Activated T-cell treated with anti-CD3 and anti-CD28 coated beads, Interleukin-2, amount 50 U/mL, for 48 hours (primary cell): Measurements from ENCODE around the gene RCSD1.

Experiments
- DNase-seq, 2 experiments: peaks; one replicate each; pipeline ENCODE4 v3.0.0-alpha.2; 2020

The RCSD1 gene

GRCh38 chr1:167747988-167748387, 118.0 kb downstream of the RCSD1 start:
- DNase-seq, result no peak

GRCh38 chr1:167748906-167749305, 118.9 kb downstream of the RCSD1 start:
- DNase-seq, result no peak

- DNase-seq, result no peak
Measured at GRCh38 chr1:167749741-167750140, 119.7 kb downstream of the RCSD1 start.

- DNase-seq, result no peak
Measured at GRCh38 chr1:167750641-167751040, 120.6 kb downstream of the RCSD1 start.

GRCh38 chr1:167751676-167752075, 121.6 kb downstream of the RCSD1 start:
- DNase-seq, result no peak

- no peak for DNase-seq
Measured at GRCh38 chr1:167752219-167752985, 122.4 kb downstream of the RCSD1 start.

GRCh38 chr1:167755654-167756053, 125.6 kb downstream of the RCSD1 start:
- no peak for DNase-seq
